SKM-1 treated with dmso at 0.1 percent for 144 hours (cell line): ENCODE data around the gene NFAM1.
A peak's percentile ranks its signal among the peaks of the same experiment; 100 is the strongest.

Source experiments
- DNase-seq: peaks from one replicate; lab custom pipeline; 2025; ENCODE audit not compliant: unreplicated experiment; lab: John Stamatoyannopoulos, UW

The NFAM1 gene

GRCh38 chr22:42384506-42384905, 47.7 kb downstream of the NFAM1 start:
- no peak for DNase-seq

GRCh38 chr22:42383851-42384417, 48.3 kb downstream of the NFAM1 start:
- DNase-seq: no peak

DNA sequence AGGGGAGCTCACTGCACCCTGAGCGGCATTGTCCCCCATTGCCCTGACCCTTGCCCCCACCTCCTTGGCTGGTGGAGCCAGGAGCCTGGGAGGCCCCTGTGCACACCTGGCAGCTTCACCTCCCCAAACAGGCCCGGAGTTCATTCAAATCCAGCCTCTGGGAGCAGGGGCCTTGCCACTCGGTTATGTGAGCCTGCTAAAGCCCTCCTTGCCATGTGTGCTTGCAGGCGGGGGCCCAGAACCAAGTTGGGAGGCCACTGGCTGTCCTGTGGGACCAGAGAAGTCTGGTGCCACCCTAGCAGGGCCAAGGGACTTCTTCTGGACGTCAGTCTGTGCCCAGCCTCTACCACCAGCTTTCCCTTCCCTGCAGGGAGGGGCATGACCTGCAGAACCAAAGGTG, 48.9 kb downstream of the NFAM1 start:
- DNase-seq: no peak

DNA sequence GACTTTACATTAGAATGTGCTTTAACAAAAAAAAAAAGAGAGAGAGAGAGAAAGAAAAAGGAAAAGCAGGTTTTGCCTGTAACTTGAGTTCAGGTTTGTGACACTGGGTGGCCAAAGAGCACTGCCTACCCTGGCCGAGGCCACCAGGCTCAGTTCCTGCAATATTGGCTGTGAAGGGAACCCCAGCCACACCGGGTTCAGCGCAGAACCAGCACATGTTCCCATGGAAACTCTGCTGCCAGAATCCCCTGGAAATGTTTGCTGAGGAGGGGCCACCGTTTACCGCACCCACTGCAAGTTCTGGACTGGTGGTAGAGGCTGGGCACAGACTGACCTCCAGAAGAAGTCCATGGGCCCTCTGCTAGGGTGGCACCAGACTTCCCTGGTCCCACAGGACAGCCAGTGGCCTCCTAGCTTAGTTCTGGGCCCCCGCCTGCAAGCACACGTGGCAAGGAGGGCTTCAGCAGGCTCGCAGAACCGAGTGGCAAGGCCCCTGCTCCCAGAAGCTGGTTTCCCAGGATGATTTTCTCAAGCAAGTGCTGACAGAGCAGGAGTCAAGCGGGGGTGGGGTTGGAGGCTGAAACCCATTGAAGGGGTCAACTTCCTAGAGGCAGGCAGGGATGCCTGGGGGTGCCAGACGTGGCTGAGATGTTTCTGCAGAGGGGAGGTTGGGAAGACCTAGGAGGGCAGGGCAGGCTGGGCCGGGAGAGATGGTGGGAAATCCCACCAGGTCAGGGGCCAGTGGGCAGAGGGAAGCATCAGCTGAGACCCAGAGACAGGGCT, 51.2 kb downstream of the NFAM1 start:
- DNase-seq: no peak

- no peak for DNase-seq
Observed at GRCh38 chr22:42379966-42380537, 52.2 kb downstream of the NFAM1 start.

- no peak for DNase-seq
Observed at GRCh38 chr22:42376711-42377554, 55.3 kb downstream of the NFAM1 start.

DNA sequence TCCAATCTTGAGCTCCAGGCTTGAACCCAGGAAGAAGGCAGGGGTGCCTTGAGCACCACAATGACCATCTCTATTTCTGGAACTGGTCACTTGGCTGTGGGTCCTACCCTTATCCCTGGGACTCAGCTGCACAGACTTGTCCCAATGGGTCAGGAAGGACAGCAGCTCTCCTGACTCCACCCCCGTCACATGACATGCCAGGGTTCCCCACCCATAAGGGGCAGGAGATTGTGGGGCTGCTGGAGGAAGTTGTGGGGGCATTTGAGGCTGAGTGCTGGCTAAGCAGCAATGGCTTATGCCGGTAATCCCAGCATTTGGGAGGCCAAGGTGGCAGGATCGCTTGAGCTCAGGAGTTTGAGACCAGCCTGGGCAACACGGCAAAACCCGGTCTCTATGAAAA, 56.2 kb downstream of the NFAM1 start:
- no peak for DNase-seq

DNA sequence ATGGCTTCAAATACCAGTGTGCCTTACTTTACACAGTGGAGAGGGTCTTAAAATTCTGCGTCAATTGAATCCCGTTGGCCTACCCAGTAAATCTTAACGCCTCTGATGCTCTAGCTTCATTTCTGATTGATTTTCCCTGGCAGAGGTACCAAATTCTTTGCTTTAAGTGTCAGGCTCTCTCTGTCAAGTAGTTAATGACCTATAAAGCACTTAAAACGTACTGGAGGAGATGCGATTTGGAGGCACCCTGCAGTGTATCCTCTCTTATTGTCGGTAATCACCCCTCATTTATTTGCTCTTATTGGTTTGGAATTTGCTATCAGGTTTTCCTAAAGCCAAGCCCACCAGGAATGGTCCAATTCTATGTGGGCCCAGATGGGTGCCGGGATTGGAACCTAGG, 59.2 kb downstream of the NFAM1 start:
- DNase-seq: no peak

DNA sequence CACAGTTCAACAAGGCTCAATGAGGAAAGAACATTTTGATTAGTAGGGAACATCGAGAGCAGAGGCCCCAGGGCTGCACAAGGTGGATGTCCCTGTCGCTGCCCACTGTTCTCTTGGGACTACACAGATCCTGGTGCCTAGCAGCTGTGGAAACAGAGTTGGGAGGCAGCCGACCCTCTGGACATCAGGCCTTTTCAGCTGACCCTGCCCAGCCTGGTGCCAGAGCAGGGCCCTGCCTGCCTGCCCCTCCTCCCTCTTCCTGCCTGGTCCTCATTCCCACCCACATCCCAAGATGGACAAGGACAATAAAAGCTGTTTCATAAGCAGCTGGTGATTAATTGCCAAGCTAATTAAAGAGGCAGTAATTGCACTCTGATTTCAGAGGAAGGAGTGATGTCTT, 60.7 kb downstream of the NFAM1 start:
- DNase-seq: no peak

DNA sequence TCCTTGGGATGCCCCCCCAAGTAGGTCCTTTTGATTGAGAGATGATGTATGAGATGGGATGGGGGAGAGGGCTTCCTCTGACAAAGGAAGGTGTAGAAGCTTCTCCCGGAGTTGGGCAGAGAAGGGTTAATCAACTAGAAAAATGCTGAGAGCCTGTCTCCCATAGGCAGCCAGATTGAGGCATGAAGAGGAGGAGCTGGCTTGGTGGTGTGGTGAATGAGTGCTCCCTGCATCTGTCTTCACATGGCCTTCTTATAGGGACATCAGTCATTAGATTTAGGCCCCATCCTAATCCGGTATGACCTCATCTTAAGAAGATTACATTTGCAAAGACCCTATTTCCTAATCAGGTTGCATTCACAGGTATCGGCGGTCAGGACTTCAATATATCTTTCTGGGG, 61.1 kb downstream of the NFAM1 start:
- DNase-seq: no peak

DNA sequence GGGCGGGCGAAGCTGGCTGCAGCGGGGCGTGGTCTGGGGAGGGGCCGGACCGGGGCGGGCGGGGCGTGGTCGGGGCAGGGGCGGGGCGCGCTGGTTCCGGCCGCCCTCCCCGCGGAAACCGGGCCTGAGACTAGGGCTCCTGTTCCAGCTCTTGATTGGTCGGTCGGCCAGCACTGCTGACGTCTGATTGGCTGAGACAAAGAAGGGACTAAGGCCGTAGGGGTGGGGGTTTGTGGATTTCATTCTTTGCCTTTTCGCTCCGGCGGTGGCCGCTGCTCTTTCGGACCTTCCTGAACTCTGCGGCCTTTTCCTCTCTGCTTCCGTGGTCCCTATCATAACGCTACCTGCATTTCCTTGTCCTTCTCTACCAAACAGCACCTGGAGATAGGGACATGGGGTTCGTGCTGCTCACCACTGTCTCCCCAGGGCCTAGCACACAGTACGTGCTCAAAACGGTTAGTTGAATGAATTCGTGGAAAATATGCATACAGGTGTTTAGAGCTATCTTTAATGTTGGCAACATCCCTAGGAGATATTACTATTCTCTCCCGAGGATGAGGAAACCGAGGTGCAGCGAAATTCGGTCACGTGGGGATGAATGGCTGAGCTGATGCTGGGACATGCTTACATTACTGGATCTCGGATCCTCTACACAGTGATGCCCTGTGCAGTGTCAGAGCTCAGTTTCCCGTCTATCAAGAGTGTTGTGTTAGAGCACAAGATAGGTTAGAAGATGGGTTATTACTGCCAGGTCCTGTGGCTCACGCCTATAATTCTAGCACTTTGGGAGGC, 62.8 kb downstream of the NFAM1 start:
- DNase-seq: peak; percentile 87

DNA sequence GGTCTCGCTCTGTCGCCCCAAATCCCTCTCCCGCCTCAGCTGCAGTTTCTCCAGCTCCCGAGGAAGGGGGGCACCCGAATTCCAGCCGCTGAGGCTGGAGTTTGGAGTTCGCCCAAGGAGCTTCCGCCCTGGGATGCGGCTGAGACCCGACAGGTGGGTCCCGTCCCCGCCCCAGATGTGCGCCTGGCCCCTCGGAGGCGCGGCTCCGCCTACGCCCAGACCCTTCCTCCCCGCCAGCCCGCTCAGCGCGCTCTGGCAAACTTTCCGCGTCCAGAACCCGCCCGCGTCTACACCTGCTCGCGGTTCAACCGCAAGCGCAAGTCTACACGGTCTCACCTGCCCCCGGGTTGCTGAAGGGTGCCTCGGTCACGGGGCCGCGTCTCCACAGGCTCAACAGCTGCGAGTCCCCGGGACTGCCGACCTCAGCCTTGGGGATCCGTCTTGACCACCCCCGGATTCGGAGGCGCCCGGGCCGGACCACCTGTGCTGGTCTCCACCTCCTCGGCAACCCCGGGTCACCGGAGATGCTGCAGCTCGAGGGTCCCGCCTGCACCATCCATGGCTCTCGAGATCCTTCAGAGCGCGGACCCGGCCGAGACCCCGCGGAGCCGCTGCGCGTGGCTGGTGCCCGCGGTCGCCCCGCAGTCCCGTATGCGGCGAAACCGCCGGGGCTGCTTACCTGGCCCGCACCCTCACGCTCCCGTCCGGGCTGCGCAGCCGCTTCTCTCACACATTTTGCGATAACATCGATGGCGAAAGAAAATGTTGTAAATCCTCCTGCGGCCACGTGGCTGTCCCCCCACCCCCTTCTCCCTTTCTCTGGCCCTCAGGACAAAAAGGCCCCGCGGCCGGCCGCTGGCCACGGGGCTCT, 63.6 kb downstream of the NFAM1 start:
- DNase-seq: no peak

DNA sequence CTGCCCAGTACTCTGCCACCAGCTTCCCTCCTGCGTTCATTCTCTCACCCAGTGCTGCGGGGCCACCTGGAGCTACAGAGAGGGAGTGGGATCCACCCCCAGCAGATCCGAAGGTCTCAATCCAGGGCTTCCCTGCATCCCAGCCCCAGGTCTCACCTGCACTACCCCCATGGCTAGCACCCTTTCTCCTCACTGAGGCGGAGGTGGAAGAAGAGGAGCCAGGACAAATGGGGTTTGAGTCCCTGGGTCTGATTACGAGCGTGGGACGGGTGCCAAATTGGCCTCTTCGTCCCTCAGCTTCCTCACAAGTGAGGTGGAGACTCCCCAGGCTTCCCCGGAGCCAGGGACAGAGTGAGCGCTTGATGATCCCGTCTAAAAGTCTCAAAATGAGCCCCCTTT, 64.2 kb downstream of the NFAM1 start:
- no peak for DNase-seq

GRCh38 chr22:42366806-42367581, 65.2 kb downstream of the NFAM1 start:
- no peak for DNase-seq

DNA sequence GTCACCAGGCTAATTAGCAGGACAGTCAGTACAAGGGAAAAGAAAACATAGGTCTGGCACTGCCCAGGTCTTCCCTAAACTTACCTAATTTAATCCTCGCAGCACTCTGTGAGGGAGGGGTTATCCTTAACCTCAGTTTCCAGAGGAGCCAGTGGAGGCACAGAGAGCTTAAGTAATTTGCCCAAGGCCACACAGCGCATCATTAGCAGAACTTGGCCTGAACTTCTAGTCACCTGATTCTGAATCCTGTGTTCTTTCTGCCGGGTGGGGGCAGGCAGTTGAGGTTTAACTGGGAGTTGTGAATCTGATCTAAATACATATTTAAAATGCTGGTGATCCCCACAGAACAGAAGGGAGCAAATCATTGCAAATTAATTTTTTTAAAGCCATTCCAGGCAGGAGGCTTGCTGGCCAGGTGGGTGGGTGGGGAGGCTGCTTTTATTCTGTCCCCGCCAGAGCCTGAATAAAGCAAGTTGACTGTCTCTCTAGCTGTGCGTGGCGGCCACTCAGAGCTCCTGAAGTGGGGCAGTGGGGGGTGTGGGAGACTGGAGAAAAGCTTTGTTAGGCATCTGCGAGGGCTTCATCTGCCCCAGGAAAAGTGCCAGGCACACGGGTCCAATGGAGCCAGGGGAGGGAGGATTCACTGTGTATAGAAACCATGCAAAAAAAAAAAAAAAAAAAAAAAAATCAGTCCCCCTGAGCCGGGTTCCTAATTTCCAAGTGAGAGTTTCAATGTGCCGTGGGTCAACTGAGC, 66.1 kb downstream of the NFAM1 start:
- no peak for DNase-seq

DNA sequence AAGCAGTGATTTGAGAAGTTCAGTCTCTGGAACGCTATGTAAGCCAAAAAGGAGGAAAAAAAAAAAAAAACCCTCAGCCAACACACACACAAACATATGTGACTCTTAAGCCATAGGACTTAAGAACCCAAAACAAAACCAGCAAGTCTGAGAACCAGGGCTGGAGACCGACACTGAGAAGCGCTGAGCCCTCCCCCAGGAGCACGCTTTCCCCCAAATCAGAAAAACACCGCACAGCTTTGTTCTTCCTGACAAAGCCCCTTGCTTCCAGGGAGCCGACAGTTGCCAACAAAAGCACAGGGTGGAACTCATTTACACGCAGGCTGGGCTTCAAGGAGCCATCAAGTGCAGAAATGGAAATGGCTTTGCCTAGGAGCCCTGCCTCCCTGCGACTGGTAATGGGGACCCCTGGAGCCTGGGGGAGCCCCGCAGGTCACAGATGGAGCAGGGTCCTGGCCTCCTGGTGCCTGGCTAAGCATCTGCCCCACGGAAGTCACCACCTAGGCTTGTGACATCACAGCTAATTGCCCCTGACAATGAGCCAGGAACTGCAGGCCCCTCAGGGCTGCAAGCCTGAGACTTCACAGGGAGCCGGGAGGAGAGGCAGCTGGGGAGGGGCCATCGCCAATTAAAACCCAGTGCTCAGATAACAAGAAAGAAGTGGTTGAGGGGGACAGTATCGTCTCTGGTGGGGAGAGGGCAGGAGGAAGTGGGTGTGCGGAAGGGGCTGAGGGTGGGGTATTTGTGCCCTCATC, 66.9 kb downstream of the NFAM1 start:
- DNase-seq: no peak

GRCh38 chr22:42364604-42365110, 67.5 kb downstream of the NFAM1 start:
- no peak for DNase-seq

GRCh38 chr22:42363892-42364291, 68.3 kb downstream of the NFAM1 start:
- DNase-seq: no peak
